Naive thymus-derived CD4-positive, alpha-beta T cell (primary cell): ENCODE measurements around the gene BRK1. TPM values are rescaled to one million over a fixed set of nuclear protein-coding genes. Genes with fewer than 3 reads are reported as not detected.
"Not testable (repeated sequence)": the region's sequence is repeated elsewhere in the genome, so short reads cannot be mapped to it uniquely, and the experiment has no call there.

ENCODE experiments used
- ATAC-seq: fragments of 150-1000 bp; cut with Tn5 transposase; 2 replicates; pipeline ENCODE4 v1.10.0; 2021; ENCODE audit warnings: mild to moderate bottlenecking, moderate library complexity
- CTCF ChIA-PET: fragments of 350-600 bp; sonication (Branson Sonifier 250); formaldehyde crosslinking; loops from one replicate; lab custom pipeline; 2021; ENCODE audit warnings: antibody characterized with exemption; lab: Charles Lee
- POLR2A ChIA-PET: fragments of 350-600 bp; sonication (Branson Sonifier 250); formaldehyde crosslinking; loops from one replicate; lab custom pipeline; 2021; ENCODE audit warnings: antibody characterized with exemption, inconsistent platforms; lab: Charles Lee
- DNase-seq, 9 donors: peaks; one replicate each; pipeline versions ENCODE4 v3.0.0 to v3.0.0-alpha.2; 2020 to 2022; ENCODE audit warnings: mixed read lengths in 1 of 9
- H3K27ac ChIP-seq: one replicate; pipeline ENCODE4 v1.7.0; 2013; ENCODE audit warnings: mild to moderate bottlenecking, low read depth, low read length, moderate library complexity
- H3K27me3 ChIP-seq, 2 donors: one replicate each; pipeline ENCODE4 v1.7.0; 2013; ENCODE audit warnings: low read length in 2 of 2, mild to moderate bottlenecking in 2 of 2, moderate library complexity in 2 of 2; ENCODE audit not compliant: control insufficient read depth in 2 of 2, insufficient read depth in 2 of 2
- H3K36me3 ChIP-seq, 3 experiments: 1 replicate in 2 of 3; 2 replicates in 1 of 3; pipeline ENCODE4 v1.7.0; 2013; ENCODE audit warnings: low read length in 3 of 3, mild to moderate bottlenecking in 3 of 3, moderate library complexity in 1 of 3; ENCODE audit not compliant: insufficient read depth in 3 of 3, control insufficient read depth in 2 of 3
- H3K4me1 ChIP-seq, 2 donors: one replicate each; pipeline ENCODE4 v1.7.0; 2013; ENCODE audit warnings: low read length in 2 of 2, mild to moderate bottlenecking in 2 of 2, moderate library complexity in 1 of 2; ENCODE audit not compliant: control insufficient read depth in 2 of 2, insufficient read depth in 2 of 2
- H3K4me3 ChIP-seq: 2 replicates; pipeline ENCODE4 v1.7.0; 2013; ENCODE audit warnings: mild to moderate bottlenecking, low read length
- H3K9me3 ChIP-seq, 3 experiments: 1 replicate in 2 of 3; 2 replicates in 1 of 3; pipeline ENCODE4 v1.7.0; 2013; ENCODE audit warnings: low read length in 3 of 3; ENCODE audit not compliant: control insufficient read depth in 2 of 3
- H3K27ac Mint-ChIP-seq, 9 donors: one replicate each; pipeline ENCODE4 v1.8.0; 2020 to 2022; ENCODE audit warnings: mixed read lengths in 9 of 9, mild to moderate bottlenecking in 8 of 9, moderate library complexity in 5 of 9, inconsistent platforms in 2 of 9
- H3K27me3 Mint-ChIP-seq, 5 donors: one replicate each; pipeline ENCODE4 v1.8.0; 2021 to 2022; ENCODE audit warnings: mixed read lengths in 5 of 5, mild to moderate bottlenecking in 1 of 5
- H3K36me3 Mint-ChIP-seq, 5 donors: one replicate each; pipeline ENCODE4 v1.8.0; 2020 to 2022; ENCODE audit warnings: mixed read lengths in 5 of 5, mild to moderate bottlenecking in 3 of 5, inconsistent platforms in 1 of 5
- H3K4me1 Mint-ChIP-seq, 7 donors: one replicate each; pipeline ENCODE4 v1.8.0; 2020 to 2022; ENCODE audit warnings: mixed read lengths in 7 of 7, mild to moderate bottlenecking in 3 of 7, inconsistent platforms in 1 of 7
- H3K4me3 Mint-ChIP-seq, 10 donors: one replicate each; pipeline ENCODE4 v1.8.0; 2020 to 2022; ENCODE audit warnings: mild to moderate bottlenecking in 10 of 10, mixed read lengths in 10 of 10, moderate library complexity in 6 of 10, inconsistent platforms in 2 of 10
- H3K9me3 Mint-ChIP-seq, 11 donors: one replicate each; pipeline ENCODE4 v1.8.0; 2020 to 2022; ENCODE audit warnings: mixed read lengths in 11 of 11, mild to moderate bottlenecking in 4 of 11, inconsistent platforms in 1 of 11, moderate library complexity in 1 of 11
- intact Hi-C, 2 donors: fragments of 100-400 bp; cut with micrococcal nuclease; formaldehyde crosslinking; loops; one replicate each; pipeline ENCODE4 v1.15.1; 2023
- polyA plus RNA-seq, 2 donors: library from polyadenylated mRNA; unstranded; fragments of 300-500 nt; fragmentation: Illumina TruSeq; gene quantifications; one replicate each; pipeline ENCODE4 v1.2.3, GENCODE V29; 2021
- total RNA-seq, 6 experiments: library from RNA in 5 of 6; stranded (reverse) in 5 of 6; gene quantifications; 1 replicate in 5 of 6; 2 replicates in 1 of 6; pipeline ENCODE4 v1.2.3 and lab custom pipeline; 2021 to 2026

BRK1 gene
- total and polyA plus RNA-seq, 7 experiments from 2014 or later, result 40.9 to 256 (median 66.9) TPM

GRCh38 chr3:10160346-10160745 lies 44.9 kb downstream of the BRK1 start:
- peaks cover 0 to 11% (median 0%) of the 10 kb centered on the region in 5 donors for H3K36me3 Mint-ChIP-seq
- no peaks in the 10 kb centered on the region for H3K9me3 Mint-ChIP-seq
- H3K27ac ChIP-seq, result no peak overlapping the region
- H3K27me3 ChIP-seq, result no peaks in the 10 kb centered on the region
- DNase-seq, result no peak
- no peak overlapping the region for H3K4me3 Mint-ChIP-seq
- H3K4me3 ChIP-seq, result no peak overlapping the region
- ChIA-PET POLR2A (interaction anchor here (0.7 kb wide), 2 partner anchors 11 to 13 kb away, joined by 3 to 4 read pairs; no protein-coding TSS in a partner anchor), CTCF (no interaction called here)
- ATAC-seq, result no peak
- no peaks in the 10 kb centered on the region for H3K27me3 Mint-ChIP-seq
- H3K9me3 ChIP-seq, result no peaks in the 10 kb centered on the region
- intact Hi-C loops, result no loop called here
- H3K4me1 Mint-ChIP-seq, result peaks cover 0 to 18% (median 8%) of the 10 kb centered on the region in 7 donors
- peaks cover 0 to 9% of the 10 kb centered on the region in 2 donors for H3K4me1 ChIP-seq
- peaks cover 0 to 5% (median 0%) of the 10 kb centered on the region in 3 experiments for H3K36me3 ChIP-seq
- no peak overlapping the region for H3K27ac Mint-ChIP-seq

- CTCF ChIA-PET, result no interaction called here
- POLR2A ChIA-PET, result no interaction called here
- no peak overlapping the region for H3K27ac Mint-ChIP-seq
- Histone ChIP-seq H3K36me3 (peaks cover 0 to 5% (median 0%) of the 10 kb centered on the region in 3 experiments), H3K27me3 (no peaks in the 10 kb centered on the region), H3K4me1 (peaks cover 0 to 9% of the 10 kb centered on the region in 2 donors), H3K27ac (no peak overlapping the region), H3K4me3 (no peak overlapping the region), H3K9me3 (no peaks in the 10 kb centered on the region)
- H3K27me3 Mint-ChIP-seq, result no peaks in the 10 kb centered on the region
- DNase-seq, result no peak
- intact Hi-C loops, result no loop called here
- no peak for ATAC-seq
- H3K4me3 Mint-ChIP-seq, result no peak overlapping the region
- H3K4me1 Mint-ChIP-seq, result peaks cover 0 to 18% (median 9%) of the 10 kb centered on the region in 7 donors
- H3K9me3 Mint-ChIP-seq, result no peaks in the 10 kb centered on the region
- peaks cover 0 to 5% (median 0%) of the 10 kb centered on the region in 5 donors for H3K36me3 Mint-ChIP-seq
Measured at GRCh38 chr3:10160925-10161324, 45.5 kb downstream of the BRK1 start.

- POLR2A ChIA-PET, result interaction anchor here (1.2 kb wide), 1 partner anchor 13 kb away, joined by 3 read pairs; no protein-coding TSS in a partner anchor
- CTCF ChIA-PET, result interaction anchor here (1.5 kb wide), 1 partner anchor 8 kb away, joined by 3 read pairs; no protein-coding TSS in a partner anchor
- H3K27ac Mint-ChIP-seq, result peak overlapping the region in 1 of 9 donors; percentile 27
Measured at GRCh38 chr3:10162185-10162584, 46.7 kb downstream of the BRK1 start.

DNA sequence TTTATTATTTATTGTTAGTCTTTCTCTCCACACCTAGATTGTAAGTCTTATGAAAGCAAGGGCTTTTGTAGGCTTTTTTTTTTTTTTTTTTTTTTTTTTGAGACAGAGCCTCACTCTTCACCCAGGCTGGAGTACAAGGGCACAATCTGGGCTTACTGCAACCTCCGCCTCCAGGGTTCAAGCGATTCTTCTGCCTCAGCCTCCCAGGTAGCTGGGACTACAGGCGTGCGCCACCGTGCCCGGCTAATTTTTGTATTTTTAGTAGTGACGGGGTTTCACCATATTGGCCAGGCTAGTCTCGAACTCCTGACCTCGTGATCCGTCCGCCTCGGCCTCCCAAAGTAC lies 48.7 kb downstream of the BRK1 start:
- peak overlapping the region; percentile 85 for H3K4me3 ChIP-seq
- H3K27ac Mint-ChIP-seq, result peak overlapping the region in 4 of 9 donors; percentile 18 to 75 (median 44)
- intact Hi-C loops, result loop anchor here (1.0 to 2.0 kb wide), 7 partner anchors 21 to 100 kb away; partner anchors contain the start of genes TATDN2 (in 1 of the 2) and VHL (in 1 of the 2)

More at GRCh38 chr3:10162185-10162584, 46.7 kb downstream of the BRK1 start:
- intact Hi-C loops, result no loop called here
- no peaks in the 10 kb centered on the region for H3K9me3 Mint-ChIP-seq
- Histone ChIP-seq H3K27ac (no peak overlapping the region), H3K4me1 (peaks cover 5 to 9% of the 10 kb centered on the region in 2 donors), H3K27me3 (no peaks in the 10 kb centered on the region), H3K9me3 (no peaks in the 10 kb centered on the region), H3K36me3 (peaks cover 0 to 5% (median 0%) of the 10 kb centered on the region in 3 experiments), H3K4me3 (no peak overlapping the region)
- H3K4me3 Mint-ChIP-seq, result peak overlapping the region in 1 of 10 donors; percentile 12
- H3K4me1 Mint-ChIP-seq, result peaks cover 12 to 23% (median 19%) of the 10 kb centered on the region in 7 donors
- DNase-seq, result no peak
- peaks cover 0 to 3% (median 0%) of the 10 kb centered on the region in 5 donors for H3K36me3 Mint-ChIP-seq
- no peak for ATAC-seq
- no peaks in the 10 kb centered on the region for H3K27me3 Mint-ChIP-seq

DNA sequence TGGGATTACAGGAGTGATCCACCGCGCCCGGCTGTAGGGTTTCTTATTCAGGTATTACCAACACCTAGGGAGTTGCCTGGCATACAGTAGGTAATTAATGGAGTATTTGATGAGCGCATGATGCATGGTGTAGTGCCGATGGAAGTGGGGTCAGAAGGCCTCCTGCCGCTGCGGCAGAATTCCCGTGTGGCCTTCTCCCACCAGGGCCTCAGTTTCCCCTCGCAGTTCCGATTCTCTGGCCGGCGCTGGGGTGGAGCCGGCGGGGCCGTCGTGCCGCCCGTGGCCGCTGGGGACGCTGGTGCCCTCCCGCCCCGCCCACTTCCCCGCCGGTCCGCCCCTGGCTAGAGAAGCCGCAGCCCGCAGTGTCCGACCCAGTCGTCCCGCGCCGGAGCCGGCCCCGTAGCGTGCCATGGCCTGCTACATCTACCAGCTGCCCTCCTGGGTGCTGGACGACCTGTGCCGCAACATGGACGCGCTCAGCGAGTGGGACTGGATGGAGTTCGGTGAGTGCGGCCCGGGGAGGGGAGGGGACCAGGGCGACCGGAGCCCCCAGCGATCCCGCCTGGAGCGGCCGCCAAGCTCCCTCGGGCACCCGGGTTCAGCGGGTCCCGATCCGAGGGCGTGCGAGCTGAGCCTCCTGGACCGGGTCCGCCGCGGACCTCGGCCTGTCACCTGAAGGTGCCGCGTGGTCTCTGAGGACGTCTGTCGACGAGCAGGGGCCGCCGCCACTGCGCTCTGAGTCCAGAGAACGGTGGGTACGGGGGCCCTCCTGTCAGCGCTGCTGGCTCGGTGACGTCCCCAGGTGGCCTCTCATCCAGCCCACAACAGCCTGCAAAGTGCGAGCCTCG lies 49.3 kb downstream of the BRK1 start, which contains the start of gene IRAK2:
IRAK2 (plus strand) TSS at position 374 of the 848 bp plus-strand sequence; CDS start at position 410, 36 bp downstream.
- peak; percentile 92 for ATAC-seq
- peak within 1 kb of the TSS; percentile 2 to 89 (median 68) for H3K27ac Mint-ChIP-seq
- peak; percentile 25 to 75 (median 57) for DNase-seq
- peaks cover 0 to 16% (median 12%) of the 10 kb centered on the region in 5 donors for H3K36me3 Mint-ChIP-seq
- peaks cover 12 to 37% (median 25%) of the 10 kb centered on the region in 7 donors for H3K4me1 Mint-ChIP-seq
- ChIA-PET POLR2A (interaction anchor here (0.6 to 1.7 kb wide), 7 partner anchors 26 to 153 kb away, joined by 3 to 9 read pairs (median 3); no protein-coding TSS in a partner anchor), CTCF (interaction anchor here (1.1 kb wide), 3 partner anchors 22 to 59 kb away, joined by 3 to 6 read pairs (median 4); no protein-coding TSS in a partner anchor)
- peaks cover 0 to 12% (median 6%) of the 10 kb centered on the region in 11 donors for H3K9me3 Mint-ChIP-seq
- Histone ChIP-seq H3K4me3 (peak within 1 kb of the TSS; percentile 85), H3K4me1 (peaks cover 5 to 9% of the 10 kb centered on the region in 2 donors), H3K27ac (peak within 1 kb of the TSS; percentile 68), H3K36me3 (peaks cover 0 to 5% (median 0%) of the 10 kb centered on the region in 3 experiments), H3K9me3 (peaks cover 0 to 8% (median 0%) of the 10 kb centered on the region in 3 experiments), H3K27me3 (no peaks in the 10 kb centered on the region)
- H3K27me3 Mint-ChIP-seq, result no peaks in the 10 kb centered on the region
- intact Hi-C loops, result loop anchor here (1.0 to 2.0 kb wide), 9 partner anchors 22 to 123 kb away; partner anchors contain the start of genes TATDN2 (in 1 of the 2) and VHL (in 1 of the 2)
- H3K4me3 Mint-ChIP-seq, result peak within 1 kb of the TSS; percentile 79 to 94 (median 86)

More for the DNA sequence above, 48.7 kb downstream of the BRK1 start:
- ATAC-seq, H3K36me3 ChIP-seq, H3K4me1 ChIP-seq, H3K27ac ChIP-seq, H3K27me3 Mint-ChIP-seq, H3K27me3 ChIP-seq, H3K9me3 Mint-ChIP-seq, H3K9me3 ChIP-seq, DNase-seq: not testable (repeated sequence)
- H3K36me3 Mint-ChIP-seq, result peaks cover 0 to 12% (median 8%) of the 10 kb centered on the region in 5 donors
- H3K4me3 Mint-ChIP-seq, result peak overlapping the region; percentile 77 to 94 (median 82)
- peaks cover 12 to 37% (median 25%) of the 10 kb centered on the region in 7 donors for H3K4me1 Mint-ChIP-seq
- ChIA-PET CTCF (interaction anchor here (0.6 to 1.3 kb wide), 5 partner anchors 17 to 1192 kb away, joined by 3 to 9 read pairs (median 4); no protein-coding TSS in a partner anchor), POLR2A (interaction anchor here (0.6 to 1.7 kb wide), 6 partner anchors 20 to 152 kb away, joined by 3 to 9 read pairs (median 3); no protein-coding TSS in a partner anchor)

- Mint-ChIP-seq H3K4me1 (peaks cover 14 to 37% (median 25%) of the 10 kb centered on the region in 7 donors), H3K4me3 (peak overlapping the region; percentile 54 to 94 (median 86)), H3K27me3 (no peaks in the 10 kb centered on the region), H3K27ac (peak overlapping the region in 8 of 9 donors; percentile 2 to 88 (median 70)), H3K36me3 (peaks cover 0 to 28% (median 16%) of the 10 kb centered on the region in 5 donors), H3K9me3 (peaks cover 0 to 12% (median 6%) of the 10 kb centered on the region in 11 donors)
- no peak overlapping the region for H3K4me3 ChIP-seq
- peaks cover 5 to 9% of the 10 kb centered on the region in 2 donors for H3K4me1 ChIP-seq
- DNase-seq, result no peak
- intact Hi-C loops, result no loop called here
- H3K27me3 ChIP-seq, result no peaks in the 10 kb centered on the region
- H3K9me3 ChIP-seq, result peaks cover 0 to 8% (median 0%) of the 10 kb centered on the region in 3 experiments
- ChIA-PET CTCF (interaction anchor here (1.2 kb wide), 1 partner anchor 102 kb away, joined by 3 read pairs; no protein-coding TSS in a partner anchor), POLR2A (interaction anchor here (0.7 to 1.5 kb wide), 3 partner anchors 25 to 29 kb away, joined by 3 to 4 read pairs (median 4); no protein-coding TSS in a partner anchor)
- no peak overlapping the region for H3K27ac ChIP-seq
- no peak for ATAC-seq
- peaks cover 0 to 5% (median 0%) of the 10 kb centered on the region in 3 experiments for H3K36me3 ChIP-seq
Measured at GRCh38 chr3:10166213-10166604, 50.7 kb downstream of the BRK1 start.
